Stimulated activated CD4-positive, alpha-beta T cell treated with anti-CD3 and anti-CD28 coated beads, Interleukin-4, amount 100 ng/mL, for 1 hour (primary cell): ENCODE results near the gene ABCB6.

Source experiments
- DNase-seq: peaks from one replicate; pipeline ENCODE4 v3.0.0-alpha.2; 2020

ABCB6 gene

GRCh38 chr2:219245148-219245898 lies 26.6 kb upstream of the ABCB6 start, which contains the start of the genes GLB1L and STK16:
TSS of gene GLB1L (minus strand) at chr2:219245444. CDS start at chr2:219243573, 1,871 bp downstream.
TSS of gene STK16 (plus strand) at chr2:219245479. CDS start at chr2:219246000, 521 bp downstream.
- DNase-seq = peak; percentile 89

GRCh38 chr2:219244789-219245147 lies 26.0 kb upstream of the ABCB6 start:
- DNase-seq = no peak

GRCh38 chr2:219243291-219243761 lies 24.6 kb upstream of the ABCB6 start:
- DNase-seq = no peak

- no peak for DNase-seq
These were observed 15.6 kb upstream of the ABCB6 start for GRCh38 chr2:219234331-219234730.

GRCh38 chr2:219230059-219230540 lies 11.3 kb upstream of the ABCB6 start:
- DNase-seq = peak; percentile 49

- DNase-seq = peak; percentile 97
These were observed 10.7 kb upstream of the ABCB6 start, which contains the start of the genes ANKZF1 and ATG9A for GRCh38 chr2:219229305-219230058. TSS of gene ANKZF1 (plus strand) at chr2:219229806. CDS start at chr2:219230258, 452 bp downstream. TSS of gene ATG9A (minus strand) at chr2:219229636. CDS start at chr2:219228024, 1,612 bp downstream.

- no peak for DNase-seq
These were observed 10.2 kb upstream of the ABCB6 start for GRCh38 chr2:219228911-219229304.

GRCh38 chr2:219228041-219228910 lies 9.5 kb upstream of the ABCB6 start:
- no peak for DNase-seq

GRCh38 chr2:219225350-219225749 lies 6.6 kb upstream of the ABCB6 start:
- no peak for DNase-seq

- DNase-seq = no peak
These were observed 5.3 kb upstream of the ABCB6 start for GRCh38 chr2:219223831-219224610.

GRCh38 chr2:219221957-219222518 lies 3.3 kb upstream of the ABCB6 start:
- DNase-seq = no peak

GRCh38 chr2:219220652-219221402 lies 2.1 kb upstream of the ABCB6 start:
- no peak for DNase-seq

GRCh38 chr2:219219784-219220532 lies 1.2 kb upstream of the ABCB6 start:
- no peak for DNase-seq

GRCh38 chr2:219218217-219218731 lies 484 bp downstream of the ABCB6 start:
- DNase-seq = no peak

- no peak for DNase-seq
These were observed 2.2 kb downstream of the ABCB6 start for GRCh38 chr2:219216535-219216915.

- no peak for DNase-seq
These were observed 2.8 kb downstream of the ABCB6 start for GRCh38 chr2:219215871-219216534.

- DNase-seq = no peak
These were observed 4.0 kb downstream of the ABCB6 start for GRCh38 chr2:219214786-219215185.

- DNase-seq = no peak
These were observed 4.6 kb downstream of the ABCB6 start for GRCh38 chr2:219214141-219214540.

GRCh38 chr2:219213486-219214071 lies 5.2 kb downstream of the ABCB6 start:
- no peak for DNase-seq
